ENCODE measurements around the gene ZNF407. TPM values are rescaled to one million over a fixed set of nuclear protein-coding genes. Genes with fewer than 3 reads are reported as not detected.

Gene ZNF407
- total and polyA plus RNA-seq, 2 experiments from 2014 or later, result 2.1 to 10.4 TPM

- Histone ChIP-seq H3K79me2 (replicated peaks; ENCODE audit: insufficient read depth) (no peaks in the 10 kb centered on the region), H4K20me1 (replicated peaks; ENCODE audit: insufficient read depth) (no peaks in the 10 kb centered on the region), H3K4me1 (ENCODE audit: insufficient read depth) (no peaks in the 10 kb centered on the region), H3K9me2 (ENCODE audit: insufficient read depth) (no peaks in the 10 kb centered on the region), H3K4me3 (no peak overlapping the region), H3K36me3 (ENCODE audit: insufficient read depth) (no peaks in the 10 kb centered on the region; the same call in 1 of the 2 replicates), H2AFZ (no peak overlapping the region), H3K4me2 (no peak overlapping the region), H3F3A (replicated peaks; ENCODE audit: low read depth) (no peaks in the 10 kb centered on the region), H3K27me3 (ENCODE audit: insufficient read depth) (no peaks in the 10 kb centered on the region), H3K27ac (ENCODE audit: low read depth) (no peak overlapping the region)
- TF ChIP-seq CTCF (conservative IDR thresholded peaks at IDR 0.05; ENCODE audit: low read depth in 2 of 2), result no peak
- TF ChIP-seq REST (IDR thresholded peaks at IDR 0.05; ENCODE audit: unreplicated experiment), result no peak
- TF ChIP-seq EZH2phosphoT487 (IDR thresholded peaks at IDR 0.05; ENCODE audit: unreplicated experiment), result no peak
- TF ChIP-seq, protein P1, sequence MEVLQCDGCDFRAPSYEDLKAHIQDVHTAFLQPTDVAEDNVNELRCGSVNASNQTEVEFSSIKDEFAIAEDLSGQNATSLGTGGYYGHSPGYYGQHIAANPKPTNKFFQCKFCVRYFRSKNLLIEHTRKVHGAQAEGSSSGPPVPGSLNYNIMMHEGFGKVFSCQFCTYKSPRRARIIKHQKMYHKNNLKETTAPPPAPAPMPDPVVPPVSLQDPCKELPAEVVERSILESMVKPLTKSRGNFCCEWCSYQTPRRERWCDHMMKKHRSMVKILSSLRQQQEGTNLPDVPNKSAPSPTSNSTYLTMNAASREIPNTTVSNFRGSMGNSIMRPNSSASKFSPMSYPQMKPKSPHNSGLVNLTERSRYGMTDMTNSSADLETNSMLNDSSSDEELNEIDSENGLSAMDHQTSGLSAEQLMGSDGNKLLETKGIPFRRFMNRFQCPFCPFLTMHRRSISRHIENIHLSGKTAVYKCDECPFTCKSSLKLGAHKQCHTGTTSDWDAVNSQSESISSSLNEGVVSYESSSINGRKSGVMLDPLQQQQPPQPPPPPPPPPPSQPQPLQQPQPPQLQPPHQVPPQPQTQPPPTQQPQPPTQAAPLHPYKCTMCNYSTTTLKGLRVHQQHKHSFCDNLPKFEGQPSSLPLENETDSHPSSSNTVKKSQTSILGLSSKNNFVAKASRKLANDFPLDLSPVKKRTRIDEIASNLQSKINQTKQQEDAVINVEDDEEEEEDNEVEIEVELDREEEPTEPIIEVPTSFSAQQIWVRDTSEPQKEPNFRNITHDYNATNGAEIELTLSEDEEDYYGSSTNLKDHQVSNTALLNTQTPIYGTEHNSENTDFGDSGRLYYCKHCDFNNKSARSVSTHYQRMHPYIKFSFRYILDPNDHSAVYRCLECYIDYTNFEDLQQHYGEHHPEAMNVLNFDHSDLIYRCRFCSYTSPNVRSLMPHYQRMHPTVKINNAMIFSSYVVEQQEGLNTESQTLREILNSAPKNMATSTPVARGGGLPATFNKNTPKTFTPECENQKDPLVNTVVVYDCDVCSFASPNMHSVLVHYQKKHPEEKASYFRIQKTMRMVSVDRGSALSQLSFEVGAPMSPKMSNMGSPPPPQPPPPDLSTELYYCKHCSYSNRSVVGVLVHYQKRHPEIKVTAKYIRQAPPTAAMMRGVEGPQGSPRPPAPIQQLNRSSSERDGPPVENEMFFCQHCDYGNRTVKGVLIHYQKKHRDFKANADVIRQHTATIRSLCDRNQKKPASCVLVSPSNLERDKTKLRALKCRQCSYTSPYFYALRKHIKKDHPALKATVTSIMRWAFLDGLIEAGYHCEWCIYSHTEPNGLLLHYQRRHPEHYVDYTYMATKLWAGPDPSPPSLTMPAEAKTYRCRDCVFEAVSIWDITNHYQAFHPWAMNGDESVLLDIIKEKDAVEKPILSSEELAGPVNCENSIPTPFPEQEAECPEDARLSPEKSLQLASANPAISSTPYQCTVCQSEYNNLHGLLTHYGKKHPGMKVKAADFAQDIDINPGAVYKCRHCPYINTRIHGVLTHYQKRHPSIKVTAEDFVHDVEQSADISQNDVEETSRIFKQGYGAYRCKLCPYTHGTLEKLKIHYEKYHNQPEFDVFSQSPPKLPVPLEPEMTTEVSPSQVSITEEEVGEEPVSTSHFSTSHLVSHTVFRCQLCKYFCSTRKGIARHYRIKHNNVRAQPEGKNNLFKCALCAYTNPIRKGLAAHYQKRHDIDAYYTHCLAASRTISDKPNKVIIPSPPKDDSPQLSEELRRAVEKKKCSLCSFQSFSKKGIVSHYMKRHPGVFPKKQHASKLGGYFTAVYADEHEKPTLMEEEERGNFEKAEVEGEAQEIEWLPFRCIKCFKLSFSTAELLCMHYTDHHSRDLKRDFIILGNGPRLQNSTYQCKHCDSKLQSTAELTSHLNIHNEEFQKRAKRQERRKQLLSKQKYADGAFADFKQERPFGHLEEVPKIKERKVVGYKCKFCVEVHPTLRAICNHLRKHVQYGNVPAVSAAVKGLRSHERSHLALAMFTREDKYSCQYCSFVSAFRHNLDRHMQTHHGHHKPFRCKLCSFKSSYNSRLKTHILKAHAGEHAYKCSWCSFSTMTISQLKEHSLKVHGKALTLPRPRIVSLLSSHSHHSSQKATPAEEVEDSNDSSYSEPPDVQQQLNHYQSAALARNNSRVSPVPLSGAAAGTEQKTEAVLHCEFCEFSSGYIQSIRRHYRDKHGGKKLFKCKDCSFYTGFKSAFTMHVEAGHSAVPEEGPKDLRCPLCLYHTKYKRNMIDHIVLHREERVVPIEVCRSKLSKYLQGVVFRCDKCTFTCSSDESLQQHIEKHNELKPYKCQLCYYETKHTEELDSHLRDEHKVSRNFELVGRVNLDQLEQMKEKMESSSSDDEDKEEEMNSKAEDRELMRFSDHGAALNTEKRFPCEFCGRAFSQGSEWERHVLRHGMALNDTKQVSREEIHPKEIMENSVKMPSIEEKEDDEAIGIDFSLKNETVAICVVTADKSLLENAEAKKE (CRISPR knock-in tag; IDR thresholded peaks at IDR 0.05), result no peak
- no peak for TF ChIP-seq ZNF114 (CRISPR knock-in tag; IDR thresholded peaks at IDR 0.05)
- no peak for TF ChIP-seq POLR2AphosphoS5 (IDR thresholded peaks at IDR 0.05; ENCODE audit: low read depth)
- no peak for TF ChIP-seq JUNB (IDR thresholded peaks at IDR 0.05; ENCODE audit: unreplicated experiment)
- no peak for TF ChIP-seq CREB1 (CRISPR knock-in tag; IDR thresholded peaks at IDR 0.05; ENCODE audit: low read depth)
- TF ChIP-seq, protein P2, sequence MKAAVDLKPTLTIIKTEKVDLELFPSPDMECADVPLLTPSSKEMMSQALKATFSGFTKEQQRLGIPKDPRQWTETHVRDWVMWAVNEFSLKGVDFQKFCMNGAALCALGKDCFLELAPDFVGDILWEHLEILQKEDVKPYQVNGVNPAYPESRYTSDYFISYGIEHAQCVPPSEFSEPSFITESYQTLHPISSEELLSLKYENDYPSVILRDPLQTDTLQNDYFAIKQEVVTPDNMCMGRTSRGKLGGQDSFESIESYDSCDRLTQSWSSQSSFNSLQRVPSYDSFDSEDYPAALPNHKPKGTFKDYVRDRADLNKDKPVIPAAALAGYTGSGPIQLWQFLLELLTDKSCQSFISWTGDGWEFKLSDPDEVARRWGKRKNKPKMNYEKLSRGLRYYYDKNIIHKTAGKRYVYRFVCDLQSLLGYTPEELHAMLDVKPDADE (IDR thresholded peaks at IDR 0.05), result no peak
- no peak for TF ChIP-seq ZNF331 (CRISPR knock-in tag; IDR thresholded peaks at IDR 0.05; ENCODE audit: low read depth)
- no peak for TF ChIP-seq NANOG (IDR thresholded peaks at IDR 0.05; ENCODE audit: borderline replicate concordance)
- Mint-ChIP-seq H3K36me3 (ENCODE audit: low read depth) (peaks cover 9% of the 10 kb centered on the region; the same call in 2 of the 3 replicates), H3K27ac (no peak overlapping the region), H3K4me3 (no peak overlapping the region), H3K9me3 (peaks cover 12% of the 10 kb centered on the region), H3K4me1 (no peaks in the 10 kb centered on the region), H3K27me3 (ENCODE audit: insufficient read depth, low read depth, poor library complexity) (peaks cover 2% of the 10 kb centered on the region)
- ATAC-seq (no peak), DNase-seq (ENCODE audit: low spot score) (no peak)
These were observed 84.7 kb downstream of the ZNF407 start for GRCh38 chr18:74682141-74682990.
